ENCODE data around the gene EDN1.

- no peak for TF ChIP-seq CTCF (IDR thresholded peaks at IDR 0.05)
- TF ChIP-seq POLR2A (IDR thresholded peaks at IDR 0.05), result no peak
These were observed 44.5 kb downstream of the EDN1 start for GRCh38 chr6:12334526-12335130.
